Neuron (in vitro differentiated cells): Measurements from ENCODE around the gene CFAP90.

Experiments used
- H2AFZ ChIP-seq: one replicate; pipeline ENCODE4 v1.6.1; 2013; ENCODE audit warnings: low read depth, mild to moderate bottlenecking, inconsistent platforms, low read length, moderate library complexity
- H3K27me3 ChIP-seq: one replicate; pipeline ENCODE4 v1.6.1; 2013; ENCODE audit warnings: low read length; ENCODE audit not compliant: insufficient read depth
- H3K36me3 ChIP-seq: one replicate; pipeline ENCODE4 v1.6.1; 2013; ENCODE audit warnings: low read length; ENCODE audit not compliant: insufficient read depth
- H3K4me1 ChIP-seq: one replicate; pipeline ENCODE4 v1.6.1; 2013; ENCODE audit warnings: low read length; ENCODE audit not compliant: insufficient read depth
- H3K4me3 ChIP-seq: 2 replicates; pipeline ENCODE4 v1.5.1; 2013; ENCODE audit warnings: mild to moderate bottlenecking, low read length, moderate library complexity
- H3K9me3 ChIP-seq: one replicate; pipeline ENCODE4 v1.6.1; 2013; ENCODE audit warnings: low read length

The CFAP90 gene

GRCh38 chr5:7828269-7828668 is 22.7 kb downstream of the CFAP90 start:
- Histone ChIP-seq H3K4me1 (no peaks in the 10 kb centered on the region), H3K36me3 (no peaks in the 10 kb centered on the region), H3K27me3 (no peaks in the 10 kb centered on the region), H3K4me3 (no peak overlapping the region), H2AFZ (no peak overlapping the region), H3K9me3 (no peaks in the 10 kb centered on the region)

- Histone ChIP-seq H3K27me3 (no peaks in the 10 kb centered on the region), H3K4me1 (no peaks in the 10 kb centered on the region), H3K4me3 (no peak overlapping the region), H2AFZ (no peak overlapping the region), H3K36me3 (no peaks in the 10 kb centered on the region), H3K9me3 (no peaks in the 10 kb centered on the region)
Observed at GRCh38 chr5:7827610-7828009, 23.3 kb downstream of the CFAP90 start.

GRCh38 chr5:7825630-7826029 is 25.3 kb downstream of the CFAP90 start:
- Histone ChIP-seq H3K36me3 (peaks cover 2% of the 10 kb centered on the region), H3K4me3 (no peak overlapping the region), H3K9me3 (no peaks in the 10 kb centered on the region), H3K27me3 (no peaks in the 10 kb centered on the region), H3K4me1 (no peaks in the 10 kb centered on the region), H2AFZ (no peak overlapping the region)

GRCh38 chr5:7824995-7825394 is 25.9 kb downstream of the CFAP90 start:
- Histone ChIP-seq H2AFZ (no peak overlapping the region), H3K4me3 (no peak overlapping the region)

GRCh38 chr5:7823594-7823993 is 27.3 kb downstream of the CFAP90 start:
- Histone ChIP-seq H3K4me1 (no peaks in the 10 kb centered on the region), H2AFZ (no peak overlapping the region), H3K27me3 (no peaks in the 10 kb centered on the region), H3K9me3 (no peaks in the 10 kb centered on the region), H3K36me3 (peaks cover 2% of the 10 kb centered on the region), H3K4me3 (no peak overlapping the region)

More at GRCh38 chr5:7824995-7825394, 25.9 kb downstream of the CFAP90 start:
- Histone ChIP-seq H3K27me3 (no peaks in the 10 kb centered on the region), H3K9me3 (no peaks in the 10 kb centered on the region), H3K36me3 (peaks cover 2% of the 10 kb centered on the region), H3K4me1 (no peaks in the 10 kb centered on the region)

GRCh38 chr5:7822449-7822848 is 28.5 kb downstream of the CFAP90 start:
- Histone ChIP-seq H3K36me3 (peaks cover 2% of the 10 kb centered on the region), H3K4me1 (no peaks in the 10 kb centered on the region), H3K4me3 (no peak overlapping the region), H3K9me3 (no peaks in the 10 kb centered on the region), H3K27me3 (no peaks in the 10 kb centered on the region), H2AFZ (no peak overlapping the region)

GRCh38 chr5:7816535-7816901 is 34.4 kb downstream of the CFAP90 start:
- no peaks in the 10 kb centered on the region for H3K4me1 ChIP-seq
- no peak overlapping the region for H2AFZ ChIP-seq
- H3K4me3 ChIP-seq = no peak overlapping the region
- H3K9me3 ChIP-seq = no peaks in the 10 kb centered on the region
- no peaks in the 10 kb centered on the region for H3K27me3 ChIP-seq
- H3K36me3 ChIP-seq = no peaks in the 10 kb centered on the region

GRCh38 chr5:7815892-7816534 is 34.9 kb downstream of the CFAP90 start:
- no peak overlapping the region for H2AFZ ChIP-seq
- H3K4me1 ChIP-seq = no peaks in the 10 kb centered on the region
- H3K27me3 ChIP-seq = no peaks in the 10 kb centered on the region
- H3K36me3 ChIP-seq = no peaks in the 10 kb centered on the region
- no peak overlapping the region for H3K4me3 ChIP-seq
- H3K9me3 ChIP-seq = no peaks in the 10 kb centered on the region

- no peaks in the 10 kb centered on the region for H3K27me3 ChIP-seq
- H3K4me1 ChIP-seq = no peaks in the 10 kb centered on the region
- H2AFZ ChIP-seq = no peak overlapping the region
- H3K4me3 ChIP-seq = no peak overlapping the region
- H3K36me3 ChIP-seq = no peaks in the 10 kb centered on the region
- H3K9me3 ChIP-seq = no peaks in the 10 kb centered on the region
Observed at GRCh38 chr5:7814816-7815215, 36.1 kb downstream of the CFAP90 start.

- Histone ChIP-seq H3K9me3 (no peaks in the 10 kb centered on the region), H3K27me3 (no peaks in the 10 kb centered on the region), H3K36me3 (no peaks in the 10 kb centered on the region), H2AFZ (no peak overlapping the region), H3K4me3 (no peak overlapping the region), H3K4me1 (no peaks in the 10 kb centered on the region)
Observed at GRCh38 chr5:7813576-7813975, 37.4 kb downstream of the CFAP90 start.

GRCh38 chr5:7813007-7813406 is 37.9 kb downstream of the CFAP90 start:
- no peaks in the 10 kb centered on the region for H3K27me3 ChIP-seq
- no peaks in the 10 kb centered on the region for H3K36me3 ChIP-seq
- H3K4me3 ChIP-seq = no peak overlapping the region
- H3K9me3 ChIP-seq = no peaks in the 10 kb centered on the region
- H2AFZ ChIP-seq = no peak overlapping the region
- H3K4me1 ChIP-seq = no peaks in the 10 kb centered on the region

- Histone ChIP-seq H2AFZ (no peak overlapping the region), H3K36me3 (no peaks in the 10 kb centered on the region), H3K9me3 (no peaks in the 10 kb centered on the region), H3K4me1 (no peaks in the 10 kb centered on the region), H3K27me3 (no peaks in the 10 kb centered on the region), H3K4me3 (no peak overlapping the region)
Observed at GRCh38 chr5:7811715-7812114, 39.2 kb downstream of the CFAP90 start.

GRCh38 chr5:7808998-7809397 is 41.9 kb downstream of the CFAP90 start:
- Histone ChIP-seq H3K9me3 (no peaks in the 10 kb centered on the region), H3K4me3 (no peak overlapping the region), H3K27me3 (no peaks in the 10 kb centered on the region), H2AFZ (no peak overlapping the region), H3K36me3 (no peaks in the 10 kb centered on the region), H3K4me1 (no peaks in the 10 kb centered on the region)

- Histone ChIP-seq H3K4me1 (no peaks in the 10 kb centered on the region), H3K27me3 (no peaks in the 10 kb centered on the region), H2AFZ (no peak overlapping the region), H3K36me3 (no peaks in the 10 kb centered on the region), H3K4me3 (no peak overlapping the region), H3K9me3 (no peaks in the 10 kb centered on the region)
Observed at GRCh38 chr5:7805379-7805778, 45.6 kb downstream of the CFAP90 start.
